GM12864 (cell line): ENCODE data around the gene FKBP5.

Experiments
- DNase-seq: peaks from one replicate; pipeline ENCODE4 v3.0.0-alpha.2; 2011; ENCODE audit warnings: low read depth
- H3K4me3 ChIP-seq: 2 replicates; pipeline ENCODE4 v1.5.1; 2011; ENCODE audit warnings: mild to moderate bottlenecking, low read depth, low read length, control low read depth
- TF ChIP-seq, protein P1 (sequence below): IDR thresholded peaks from 2 replicates; pipeline ENCODE4 v1.5.1; 2011; ENCODE audit warnings: low read depth, mild to moderate bottlenecking, moderate library complexity, low read length, control low read depth, inconsistent platforms; ENCODE audit errors: missing control alignments

FKBP5 gene

GRCh38 chr6:35687658-35688604 lies 784 bp downstream of the FKBP5 start:
- TF ChIP-seq, protein P1, sequence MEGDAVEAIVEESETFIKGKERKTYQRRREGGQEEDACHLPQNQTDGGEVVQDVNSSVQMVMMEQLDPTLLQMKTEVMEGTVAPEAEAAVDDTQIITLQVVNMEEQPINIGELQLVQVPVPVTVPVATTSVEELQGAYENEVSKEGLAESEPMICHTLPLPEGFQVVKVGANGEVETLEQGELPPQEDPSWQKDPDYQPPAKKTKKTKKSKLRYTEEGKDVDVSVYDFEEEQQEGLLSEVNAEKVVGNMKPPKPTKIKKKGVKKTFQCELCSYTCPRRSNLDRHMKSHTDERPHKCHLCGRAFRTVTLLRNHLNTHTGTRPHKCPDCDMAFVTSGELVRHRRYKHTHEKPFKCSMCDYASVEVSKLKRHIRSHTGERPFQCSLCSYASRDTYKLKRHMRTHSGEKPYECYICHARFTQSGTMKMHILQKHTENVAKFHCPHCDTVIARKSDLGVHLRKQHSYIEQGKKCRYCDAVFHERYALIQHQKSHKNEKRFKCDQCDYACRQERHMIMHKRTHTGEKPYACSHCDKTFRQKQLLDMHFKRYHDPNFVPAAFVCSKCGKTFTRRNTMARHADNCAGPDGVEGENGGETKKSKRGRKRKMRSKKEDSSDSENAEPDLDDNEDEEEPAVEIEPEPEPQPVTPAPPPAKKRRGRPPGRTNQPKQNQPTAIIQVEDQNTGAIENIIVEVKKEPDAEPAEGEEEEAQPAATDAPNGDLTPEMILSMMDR = no peak
- peak overlapping the region; percentile 55 for H3K4me3 ChIP-seq
- peak; percentile 31 for DNase-seq

GRCh38 chr6:35686873-35687555 lies 1.7 kb downstream of the FKBP5 start:
- peak overlapping the region; percentile 55 for H3K4me3 ChIP-seq
- TF ChIP-seq, protein P1 = no peak
- no peak for DNase-seq

DNA sequence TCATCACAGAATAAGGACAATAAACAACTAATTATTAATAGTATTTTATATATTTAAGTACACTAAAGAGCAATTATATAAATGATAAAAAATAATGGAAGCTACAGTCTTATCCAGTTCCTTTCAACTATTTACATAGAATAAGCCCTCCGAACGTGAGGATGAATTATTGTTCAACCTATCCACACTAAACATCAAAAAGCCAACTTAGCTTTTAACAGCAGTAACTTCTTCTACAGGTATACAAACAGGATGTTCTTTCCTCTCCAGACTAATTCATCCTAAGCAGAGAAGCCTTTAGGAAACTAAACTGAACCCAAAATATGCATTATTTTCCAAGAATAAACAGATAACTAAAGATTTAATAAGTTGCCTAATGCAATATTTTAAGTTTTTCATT lies 2.3 kb downstream of the FKBP5 start:
- H3K4me3 ChIP-seq = no peak overlapping the region
- TF ChIP-seq, protein P1 = no peak
- no peak for DNase-seq

GRCh38 chr6:35683267-35683666 lies 5.4 kb downstream of the FKBP5 start:
- TF ChIP-seq, protein P1 = no peak
- no peak overlapping the region for H3K4me3 ChIP-seq

GRCh38 chr6:35681298-35681697 lies 7.4 kb downstream of the FKBP5 start:
- no peak for DNase-seq
- H3K4me3 ChIP-seq = no peak overlapping the region
- TF ChIP-seq, protein P1 = no peak

More at GRCh38 chr6:35683267-35683666, 5.4 kb downstream of the FKBP5 start:
- no peak for DNase-seq

DNA sequence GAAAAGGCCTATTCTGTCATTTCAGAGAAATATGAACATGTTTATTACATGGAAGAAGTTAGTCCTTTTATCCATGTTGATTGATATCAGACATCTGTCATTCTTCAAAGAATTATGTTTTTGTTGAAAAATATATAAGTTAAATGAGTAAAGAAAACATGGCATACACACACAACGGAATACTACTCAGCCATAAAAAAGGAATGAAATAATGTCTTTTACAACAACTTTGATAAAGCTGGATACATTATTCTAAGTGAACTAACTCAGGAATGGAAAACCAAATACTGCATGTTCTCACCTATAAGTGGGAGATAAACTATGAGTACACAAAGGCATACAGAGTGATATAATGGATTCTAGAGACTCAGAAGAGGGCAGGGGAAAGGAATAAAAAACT lies 9.3 kb downstream of the FKBP5 start:
- TF ChIP-seq, protein P1 = no peak
- H3K4me3 ChIP-seq = no peak overlapping the region
- no peak for DNase-seq
